Measurements from ENCODE around the gene TMEM229B. TPM values are rescaled to one million over a fixed set of nuclear protein-coding genes. Genes with fewer than 3 reads are reported as not detected.

TMEM229B gene
- total RNA-seq, 1 experiment from 2014 or later = 0.71 TPM

DNA sequence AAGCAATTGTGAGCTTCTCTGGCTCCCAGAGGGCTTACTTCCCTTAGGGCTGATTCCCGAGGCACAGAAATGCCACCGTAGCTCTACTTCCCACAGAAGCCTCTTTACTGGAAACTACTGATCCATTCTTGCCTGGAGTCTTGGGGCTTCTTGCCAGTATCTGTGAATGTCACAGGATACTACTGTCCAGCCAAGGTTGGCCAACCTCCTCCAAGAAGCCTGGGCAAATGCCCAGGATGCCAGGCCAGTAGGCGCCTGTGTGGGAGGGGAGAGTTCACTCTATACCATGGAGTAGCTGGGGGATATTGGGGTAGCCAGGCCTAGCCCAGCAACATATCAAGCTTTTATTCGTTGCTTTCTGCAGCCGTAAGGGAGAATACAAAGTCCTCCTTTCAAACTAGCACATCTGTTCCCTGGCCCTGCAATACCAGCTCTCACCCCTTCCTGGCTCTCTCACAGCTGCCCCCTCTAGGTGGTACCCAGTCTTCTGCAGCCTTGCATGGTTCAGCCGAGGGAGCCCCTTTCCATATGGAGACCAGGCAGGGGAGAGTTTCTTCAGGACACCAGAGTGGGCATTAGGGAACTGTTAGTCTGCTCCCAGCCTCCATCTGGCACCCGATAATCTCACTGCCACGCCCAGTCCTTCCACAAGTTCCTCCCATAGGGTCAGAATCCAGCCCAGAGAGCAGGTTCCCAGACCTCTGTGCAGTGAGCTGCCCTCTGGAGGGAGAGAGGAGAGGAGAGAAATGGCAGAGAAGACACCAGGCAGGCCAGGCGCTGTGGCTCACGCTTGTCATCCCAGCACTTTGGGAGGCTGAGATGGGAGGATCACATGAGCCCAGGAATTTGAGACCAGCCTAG, 52.3 kb downstream of the TMEM229B start:
- POLR2A ChIA-PET = no interaction called here

More for the DNA sequence above, 52.3 kb downstream of the TMEM229B start:
- Histone ChIP-seq H3K4me1 (ENCODE audit: control insufficient read depth in 1 of 2, insufficient read depth in 2 of 2, low read length in 2 of 2) (no peaks in the 10 kb centered on the region), H3K79me2 (ENCODE audit: insufficient read depth, low read length) (no peaks in the 10 kb centered on the region), H3K36me3 (ENCODE audit: control insufficient read depth in 1 of 2, insufficient read depth in 2 of 2, low read length in 2 of 2) (no peaks in the 10 kb centered on the region), H3K27ac (ENCODE audit: low read depth, low read length) (no peak overlapping the region), H4K20me1 (ENCODE audit: insufficient read depth) (no peaks in the 10 kb centered on the region), H2AFZ (ENCODE audit: low read depth, low read length, poor library complexity, severe bottlenecking) (no peak overlapping the region), H3K9ac (ENCODE audit: low read length) (no peak overlapping the region), H3K9me3 (ENCODE audit: control insufficient read depth in 1 of 2, insufficient read depth in 1 of 2, low read depth in 1 of 2, low read length in 2 of 2) (no peaks in the 10 kb centered on the region), H3K4me3 (replicated peaks in 1 of 2; ENCODE audit: low read depth in 1 of 2, low read length in 2 of 2) (no peak overlapping the region), H3K27me3 (ENCODE audit: insufficient read depth, low read length) (0 out of 2 replicates have a peak, but pooled peaks cover 5% of the 10 kb centered on the region), H3K9me2 (ENCODE audit: insufficient read depth) (no peaks in the 10 kb centered on the region), H3K4me2 (ENCODE audit: low read length) (no peak overlapping the region)
- CTCF ChIA-PET = interaction anchor here (0.7 to 2.7 kb wide), 4 partner anchors 9 to 135 kb away, joined by 3 to 14 read pairs (median 3); no protein-coding TSS in a partner anchor
- RAD21 ChIA-PET (ENCODE audit: low non-redundant PET in 1 of 2, low total read pairs in 2 of 2, uncharacterized antibody in 2 of 2, unreplicated experiment in 2 of 2) = no interaction called here
- DNase-seq (ENCODE audit: low read depth, low spot score) (no peak), ATAC-seq (peak; percentile 73)
- intact Hi-C loops (cut with micrococcal nuclease) = no loop called here
- BruUV-seq (replicated peaks) = no TSS peak
- TF ChIP-seq, protein P1, sequence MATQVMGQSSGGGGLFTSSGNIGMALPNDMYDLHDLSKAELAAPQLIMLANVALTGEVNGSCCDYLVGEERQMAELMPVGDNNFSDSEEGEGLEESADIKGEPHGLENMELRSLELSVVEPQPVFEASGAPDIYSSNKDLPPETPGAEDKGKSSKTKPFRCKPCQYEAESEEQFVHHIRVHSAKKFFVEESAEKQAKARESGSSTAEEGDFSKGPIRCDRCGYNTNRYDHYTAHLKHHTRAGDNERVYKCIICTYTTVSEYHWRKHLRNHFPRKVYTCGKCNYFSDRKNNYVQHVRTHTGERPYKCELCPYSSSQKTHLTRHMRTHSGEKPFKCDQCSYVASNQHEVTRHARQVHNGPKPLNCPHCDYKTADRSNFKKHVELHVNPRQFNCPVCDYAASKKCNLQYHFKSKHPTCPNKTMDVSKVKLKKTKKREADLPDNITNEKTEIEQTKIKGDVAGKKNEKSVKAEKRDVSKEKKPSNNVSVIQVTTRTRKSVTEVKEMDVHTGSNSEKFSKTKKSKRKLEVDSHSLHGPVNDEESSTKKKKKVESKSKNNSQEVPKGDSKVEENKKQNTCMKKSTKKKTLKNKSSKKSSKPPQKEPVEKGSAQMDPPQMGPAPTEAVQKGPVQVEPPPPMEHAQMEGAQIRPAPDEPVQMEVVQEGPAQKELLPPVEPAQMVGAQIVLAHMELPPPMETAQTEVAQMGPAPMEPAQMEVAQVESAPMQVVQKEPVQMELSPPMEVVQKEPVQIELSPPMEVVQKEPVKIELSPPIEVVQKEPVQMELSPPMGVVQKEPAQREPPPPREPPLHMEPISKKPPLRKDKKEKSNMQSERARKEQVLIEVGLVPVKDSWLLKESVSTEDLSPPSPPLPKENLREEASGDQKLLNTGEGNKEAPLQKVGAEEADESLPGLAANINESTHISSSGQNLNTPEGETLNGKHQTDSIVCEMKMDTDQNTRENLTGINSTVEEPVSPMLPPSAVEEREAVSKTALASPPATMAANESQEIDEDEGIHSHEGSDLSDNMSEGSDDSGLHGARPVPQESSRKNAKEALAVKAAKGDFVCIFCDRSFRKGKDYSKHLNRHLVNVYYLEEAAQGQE (IDR thresholded peaks at IDR 0.05; ENCODE audit: low read depth) = no peak
- TF ChIP-seq, protein P2, sequence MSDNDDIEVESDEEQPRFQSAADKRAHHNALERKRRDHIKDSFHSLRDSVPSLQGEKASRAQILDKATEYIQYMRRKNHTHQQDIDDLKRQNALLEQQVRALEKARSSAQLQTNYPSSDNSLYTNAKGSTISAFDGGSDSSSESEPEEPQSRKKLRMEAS (IDR thresholded peaks at IDR 0.05) = no peak
- TF ChIP-seq, protein P3, sequence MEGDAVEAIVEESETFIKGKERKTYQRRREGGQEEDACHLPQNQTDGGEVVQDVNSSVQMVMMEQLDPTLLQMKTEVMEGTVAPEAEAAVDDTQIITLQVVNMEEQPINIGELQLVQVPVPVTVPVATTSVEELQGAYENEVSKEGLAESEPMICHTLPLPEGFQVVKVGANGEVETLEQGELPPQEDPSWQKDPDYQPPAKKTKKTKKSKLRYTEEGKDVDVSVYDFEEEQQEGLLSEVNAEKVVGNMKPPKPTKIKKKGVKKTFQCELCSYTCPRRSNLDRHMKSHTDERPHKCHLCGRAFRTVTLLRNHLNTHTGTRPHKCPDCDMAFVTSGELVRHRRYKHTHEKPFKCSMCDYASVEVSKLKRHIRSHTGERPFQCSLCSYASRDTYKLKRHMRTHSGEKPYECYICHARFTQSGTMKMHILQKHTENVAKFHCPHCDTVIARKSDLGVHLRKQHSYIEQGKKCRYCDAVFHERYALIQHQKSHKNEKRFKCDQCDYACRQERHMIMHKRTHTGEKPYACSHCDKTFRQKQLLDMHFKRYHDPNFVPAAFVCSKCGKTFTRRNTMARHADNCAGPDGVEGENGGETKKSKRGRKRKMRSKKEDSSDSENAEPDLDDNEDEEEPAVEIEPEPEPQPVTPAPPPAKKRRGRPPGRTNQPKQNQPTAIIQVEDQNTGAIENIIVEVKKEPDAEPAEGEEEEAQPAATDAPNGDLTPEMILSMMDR (IDR thresholded peaks at IDR 0.05 in 2 of 3, conservative IDR thresholded peaks at IDR 0.05 in 1 of 3; ENCODE audit: borderline replicate concordance in 1 of 3, insufficient read depth in 1 of 3, low read depth in 2 of 3, low read length in 2 of 3) = peak in 2 of 3 experiments; percentile 21 to 36; a peak in 2 of 6 replicates
- TF ChIP-seq CBX3 (IDR thresholded peaks at IDR 0.05; ENCODE audit: low read depth) = no peak

Data from HCT116 (cell line).